HG03280 (cell line): Measurements from ENCODE around the gene CCDC40.

Experiments used
- ATAC-seq: cut with Tn5 transposase; IDR thresholded peaks from one replicate; pipeline ENCODE4 v1.9.1; 2021; ENCODE audit warnings: mild to moderate bottlenecking, moderate library complexity; ENCODE audit not compliant: unreplicated experiment

The CCDC40 gene

GRCh38 chr17:80100035-80100323 is 63.5 kb downstream of the CCDC40 start:
- ATAC-seq, result no peak

GRCh38 chr17:80101011-80101945 is 64.8 kb downstream of the CCDC40 start, which contains the start of gene GAA:
TSS of gene GAA (plus strand) at chr17:80101581. CDS start at chr17:80104587, 3,006 bp downstream.
- peak; percentile 81 for ATAC-seq

GRCh38 chr17:80101946-80102663 is 65.7 kb downstream of the CCDC40 start:
- ATAC-seq, result peak; percentile 11

- no peak for ATAC-seq
Observed at GRCh38 chr17:80102664-80103448, 66.4 kb downstream of the CCDC40 start.

DNA sequence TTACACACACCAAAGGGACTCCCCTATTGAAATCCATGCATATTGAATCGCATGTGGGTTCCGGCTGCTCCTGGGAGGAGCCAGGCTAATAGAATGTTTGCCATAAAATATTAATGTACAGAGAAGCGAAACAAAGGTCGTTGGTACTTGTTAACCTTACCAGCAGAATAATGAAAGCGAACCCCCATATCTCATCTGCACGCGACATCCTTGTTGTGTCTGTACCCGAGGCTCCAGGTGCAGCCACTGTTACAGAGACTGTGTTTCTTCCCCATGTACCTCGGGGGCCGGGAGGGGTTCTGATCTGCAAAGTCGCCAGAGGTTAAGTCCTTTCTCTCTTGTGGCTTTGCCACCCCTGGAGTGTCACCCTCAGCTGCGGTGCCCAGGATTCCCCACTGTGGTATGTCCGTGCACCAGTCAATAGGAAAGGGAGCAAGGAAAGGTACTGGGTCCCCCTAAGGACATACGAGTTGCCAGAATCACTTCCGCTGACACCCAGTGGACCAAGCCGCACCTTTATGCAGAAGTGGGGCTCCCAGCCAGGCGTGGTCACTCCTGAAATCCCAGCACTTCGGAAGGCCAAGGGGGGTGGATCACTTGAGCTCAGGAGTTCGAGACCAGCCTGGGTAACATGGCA is 67.1 kb downstream of the CCDC40 start:
- ATAC-seq, result no peak

DNA sequence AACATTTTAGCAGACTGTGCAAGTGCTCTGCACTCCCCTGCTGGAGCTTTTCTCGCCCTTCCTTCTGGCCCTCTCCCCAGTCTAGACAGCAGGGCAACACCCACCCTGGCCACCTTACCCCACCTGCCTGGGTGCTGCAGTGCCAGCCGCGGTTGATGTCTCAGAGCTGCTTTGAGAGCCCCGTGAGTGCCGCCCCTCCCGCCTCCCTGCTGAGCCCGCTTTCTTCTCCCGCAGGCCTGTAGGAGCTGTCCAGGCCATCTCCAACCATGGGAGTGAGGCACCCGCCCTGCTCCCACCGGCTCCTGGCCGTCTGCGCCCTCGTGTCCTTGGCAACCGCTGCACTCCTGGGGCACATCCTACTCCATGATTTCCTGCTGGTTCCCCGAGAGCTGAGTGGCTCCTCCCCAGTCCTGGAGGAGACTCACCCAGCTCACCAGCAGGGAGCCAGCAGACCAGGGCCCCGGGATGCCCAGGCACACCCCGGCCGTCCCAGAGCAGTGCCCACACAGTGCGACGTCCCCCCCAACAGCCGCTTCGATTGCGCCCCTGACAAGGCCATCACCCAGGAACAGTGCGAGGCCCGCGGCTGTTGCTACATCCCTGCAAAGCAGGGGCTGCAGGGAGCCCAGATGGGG is 68.0 kb downstream of the CCDC40 start:
- no peak for ATAC-seq

- no peak for ATAC-seq
Observed at GRCh38 chr17:80104956-80105375, 68.5 kb downstream of the CCDC40 start.

DNA sequence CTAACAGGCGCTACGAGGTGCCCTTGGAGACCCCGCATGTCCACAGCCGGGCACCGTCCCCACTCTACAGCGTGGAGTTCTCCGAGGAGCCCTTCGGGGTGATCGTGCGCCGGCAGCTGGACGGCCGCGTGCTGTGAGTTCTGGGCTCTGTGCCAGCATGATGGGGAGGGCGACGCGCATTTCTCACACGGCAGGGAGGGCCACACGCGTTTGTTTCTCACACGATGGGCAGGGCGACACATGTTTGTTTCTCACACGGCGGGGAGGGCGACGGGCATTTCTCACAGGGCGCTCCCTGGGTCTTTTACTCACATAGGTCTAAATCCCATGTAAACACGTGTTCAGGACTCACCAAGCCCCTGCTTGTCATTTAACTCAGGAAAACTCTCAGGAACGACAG is 69.3 kb downstream of the CCDC40 start:
- no peak for ATAC-seq

DNA sequence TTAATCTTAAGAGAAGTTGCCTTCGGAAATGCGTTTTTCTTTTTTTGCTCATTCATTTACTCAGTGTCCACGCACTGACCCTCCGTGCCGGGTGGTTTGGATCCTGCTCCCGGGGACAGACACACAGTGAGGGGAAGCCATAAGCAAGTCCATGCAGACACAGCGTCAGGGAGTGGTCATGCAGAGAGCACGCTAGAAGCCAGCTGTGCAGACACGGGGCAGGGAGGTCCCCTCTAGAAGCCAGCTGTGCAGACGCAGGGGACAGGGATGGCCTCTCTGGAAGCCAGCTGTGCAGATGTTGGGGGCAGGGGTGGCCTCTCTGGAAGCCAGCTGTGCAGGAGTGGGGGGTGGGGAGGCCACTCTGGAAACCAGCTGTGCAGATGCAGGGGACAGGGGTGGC is 69.7 kb downstream of the CCDC40 start:
- no peak for ATAC-seq

GRCh38 chr17:80106751-80107150 is 70.3 kb downstream of the CCDC40 start:
- no peak for ATAC-seq

GRCh38 chr17:80107231-80108021 is 71.0 kb downstream of the CCDC40 start:
- ATAC-seq, result no peak

DNA sequence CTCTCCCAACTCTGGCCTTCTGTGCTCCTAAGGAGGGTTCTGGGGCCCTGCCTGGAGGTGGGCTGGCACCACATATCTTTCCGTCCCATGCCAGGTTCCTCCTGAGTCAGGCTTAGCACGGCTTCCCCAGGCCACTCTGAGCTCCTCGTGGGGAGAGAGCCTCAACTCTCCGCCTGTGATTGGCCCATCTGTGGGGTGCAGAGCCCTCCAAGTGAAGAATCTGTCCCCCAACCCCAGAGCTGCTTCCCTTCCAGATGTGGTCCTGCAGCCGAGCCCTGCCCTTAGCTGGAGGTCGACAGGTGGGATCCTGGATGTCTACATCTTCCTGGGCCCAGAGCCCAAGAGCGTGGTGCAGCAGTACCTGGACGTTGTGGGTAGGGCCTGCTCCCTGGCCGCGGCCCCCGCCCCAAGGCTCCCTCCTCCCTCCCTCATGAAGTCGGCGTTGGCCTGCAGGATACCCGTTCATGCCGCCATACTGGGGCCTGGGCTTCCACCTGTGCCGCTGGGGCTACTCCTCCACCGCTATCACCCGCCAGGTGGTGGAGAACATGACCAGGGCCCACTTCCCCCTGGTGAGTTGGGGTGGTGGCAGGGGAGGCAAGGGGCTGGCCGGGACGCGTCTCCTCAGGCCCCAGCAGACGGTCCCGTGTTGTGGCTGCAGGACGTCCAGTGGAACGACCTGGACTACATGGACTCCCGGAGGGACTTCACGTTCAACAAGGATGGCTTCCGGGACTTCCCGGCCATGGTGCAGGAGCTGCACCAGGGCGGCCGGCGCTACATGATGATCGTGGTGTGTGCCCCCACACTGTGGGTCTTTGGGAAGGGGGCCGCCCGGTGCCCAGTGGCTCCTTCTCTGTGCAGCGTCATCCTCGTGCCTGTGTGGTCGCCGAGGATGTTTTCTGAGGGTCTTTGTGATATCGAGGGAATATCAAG is 71.9 kb downstream of the CCDC40 start:
- no peak for ATAC-seq

GRCh38 chr17:80109066-80109660 is 72.7 kb downstream of the CCDC40 start:
- no peak for ATAC-seq

DNA sequence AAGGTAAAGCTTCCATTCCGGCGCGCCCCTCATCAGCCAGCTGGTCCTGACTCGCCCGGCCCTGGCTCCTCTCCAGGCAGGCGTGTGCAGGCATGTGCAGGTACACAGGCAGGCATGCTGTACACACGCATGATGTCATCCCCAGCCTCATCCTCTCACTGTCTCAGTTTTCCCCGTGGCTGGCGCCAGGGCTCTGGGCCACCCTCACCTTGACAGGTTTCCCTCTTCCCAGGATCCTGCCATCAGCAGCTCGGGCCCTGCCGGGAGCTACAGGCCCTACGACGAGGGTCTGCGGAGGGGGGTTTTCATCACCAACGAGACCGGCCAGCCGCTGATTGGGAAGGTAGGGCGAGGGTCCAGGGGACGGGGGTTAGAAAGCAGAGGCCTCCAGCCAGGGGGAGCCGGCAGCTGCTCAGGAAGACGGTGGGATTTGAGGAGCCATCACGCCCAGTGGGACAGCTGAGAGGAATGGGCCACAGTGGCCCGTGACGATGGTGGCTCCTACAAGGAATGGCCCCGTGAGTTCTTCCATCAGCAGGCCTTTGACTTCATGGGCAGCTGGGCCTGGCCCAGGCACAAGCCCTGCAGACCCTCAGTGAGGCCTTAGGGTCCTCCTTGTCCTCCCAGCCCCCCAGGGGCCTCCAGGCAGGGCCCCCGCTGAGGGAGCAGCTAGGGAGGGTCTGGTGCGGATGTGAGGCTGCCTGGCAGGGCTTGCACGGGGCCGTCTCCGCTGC is 73.4 kb downstream of the CCDC40 start:
- ATAC-seq, result no peak

GRCh38 chr17:80110447-80110812 is 74.0 kb downstream of the CCDC40 start:
- ATAC-seq, result no peak

DNA sequence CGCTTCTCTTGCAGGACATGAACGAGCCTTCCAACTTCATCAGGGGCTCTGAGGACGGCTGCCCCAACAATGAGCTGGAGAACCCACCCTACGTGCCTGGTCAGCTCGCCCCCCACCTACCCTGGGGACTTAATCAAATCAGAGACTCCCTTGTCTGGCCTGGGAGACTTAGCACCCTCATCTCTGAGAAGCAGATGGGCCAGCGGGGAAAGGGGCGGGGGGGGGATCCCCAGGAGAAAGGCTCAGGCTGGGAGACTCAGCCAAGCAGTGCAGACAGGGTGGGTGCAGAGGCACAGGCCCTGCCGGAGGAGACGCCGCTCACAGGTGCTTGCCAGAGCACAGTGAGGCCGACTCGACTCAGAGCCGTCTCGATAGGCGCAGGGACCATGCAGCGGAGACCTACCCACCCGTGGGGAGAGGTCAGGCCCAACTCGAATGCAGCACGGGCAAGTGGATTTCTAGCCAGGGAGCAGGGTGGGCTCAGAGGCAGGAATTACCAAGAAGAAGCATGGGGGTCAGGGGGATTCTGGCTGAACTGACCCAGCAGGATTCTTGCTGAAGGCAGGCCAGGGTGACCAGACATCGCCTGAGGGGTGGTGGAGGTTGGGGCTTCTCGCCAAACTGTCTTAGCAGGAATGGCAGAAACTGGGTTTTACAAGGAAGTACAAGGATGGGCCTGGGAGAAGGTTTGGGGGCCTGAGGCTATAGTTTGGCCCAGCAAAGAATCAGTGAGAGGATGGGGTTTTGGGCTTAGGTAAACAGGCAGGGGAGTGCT is 74.7 kb downstream of the CCDC40 start:
- ATAC-seq, result no peak
